H1 (cell line): ENCODE results near the gene TAF11L14. TPM values are rescaled to one million over a fixed set of nuclear protein-coding genes. Genes with fewer than 3 reads are reported as not detected.

Source experiments
- CTCF ChIA-PET: fragments of 300-600 bp; sonication (Branson Sonifier 250); formaldehyde crosslinking; loops from one replicate; lab custom pipeline; 2021; ENCODE audit not compliant: partially characterized antibody; lab: Charles Lee
- POLR2A ChIA-PET: fragments of 300-600 bp; sonication (Branson Sonifier 250); formaldehyde crosslinking; loops from one replicate; lab custom pipeline; 2021; ENCODE audit warnings: inconsistent platforms; ENCODE audit not compliant: partially characterized antibody; lab: Charles Lee
- DNase-seq, 2 experiments: peaks; one replicate each; pipeline versions ENCODE4 v3.0.0 to v3.0.0-alpha.2; 2010 to 2022; ENCODE audit warnings: low spot score in 2 of 2, low read depth in 1 of 2, mixed read lengths in 1 of 2
- FAIRE-seq: peaks from 2 replicates; lab custom pipeline; 2011; peaks lifted over from hg19 to GRCh38; lab: Jason Lieb, UNC
- H2AFZ ChIP-seq: 2 replicates; pipeline ENCODE4 v1.8.1; 2012; ENCODE audit warnings: low read length, inconsistent platforms
- H2AK5ac ChIP-seq: 2 replicates; pipeline ENCODE4 v1.6.1; 2013; ENCODE audit warnings: low read depth, low read length
- H2BK120ac ChIP-seq: replicated peaks from 2 replicates; pipeline ENCODE3; 2013; ENCODE audit warnings: low read depth, low read length, inconsistent platforms
- H2BK12ac ChIP-seq: 2 replicates; pipeline ENCODE4 v1.6.1; 2013; ENCODE audit warnings: low read depth, low read length
- H2BK15ac ChIP-seq: 2 replicates; pipeline ENCODE4 v1.6.1; 2013; ENCODE audit warnings: low read length
- H2BK20ac ChIP-seq: 2 replicates; pipeline ENCODE4 v1.6.1; 2013; ENCODE audit warnings: low read length
- H2BK5ac ChIP-seq: 2 replicates; pipeline ENCODE4 v1.6.1; 2013; ENCODE audit warnings: low read depth, low read length
- H3K14ac ChIP-seq: 2 replicates; pipeline ENCODE4 v1.6.1; 2013; ENCODE audit warnings: inconsistent platforms; ENCODE audit not compliant: insufficient read length
- H3K18ac ChIP-seq: 2 replicates; pipeline ENCODE4 v1.6.1; 2013; ENCODE audit warnings: low read length; ENCODE audit errors: extremely low read depth
- H3K23ac ChIP-seq: 2 replicates; pipeline ENCODE4 v1.6.1; 2013; ENCODE audit warnings: inconsistent platforms; ENCODE audit not compliant: insufficient read length
- H3K23me2 ChIP-seq: 2 replicates; pipeline ENCODE4 v1.6.1; 2013; ENCODE audit warnings: low read depth, low read length
- H3K27ac ChIP-seq: 2 replicates; pipeline ENCODE4 v1.6.1; 2011; ENCODE audit warnings: low read depth, low read length, inconsistent platforms
- H3K27me3 ChIP-seq, 4 experiments: replicated peaks in 1 of 4; 1 replicate in 1 of 4; 2 replicates in 3 of 4; pipeline versions ENCODE4 v1.6.1 to v1.8.1; 2011 to 2013; ENCODE audit warnings: low read length in 3 of 4, mild to moderate bottlenecking in 3 of 4, inconsistent platforms in 2 of 4, mixed read lengths in 2 of 4, moderate library complexity in 1 of 4; ENCODE audit not compliant: control insufficient read depth in 3 of 4, insufficient read depth in 3 of 4; ENCODE audit errors: extremely low read depth in 1 of 4
- H3K36me3 ChIP-seq, 4 experiments: 2 replicates each; pipeline versions ENCODE4 v1.6.1 to v1.8.1; 2011 to 2013; ENCODE audit warnings: mild to moderate bottlenecking in 4 of 4, low read length in 3 of 4, moderate library complexity in 2 of 4, control low read depth in 1 of 4, inconsistent platforms in 1 of 4; ENCODE audit not compliant: insufficient read depth in 4 of 4, control insufficient read depth in 2 of 4
- H3K4ac ChIP-seq: replicated peaks from 2 replicates; pipeline ENCODE3; 2013; ENCODE audit warnings: low read length, low read depth, mixed read lengths, inconsistent platforms; ENCODE audit not compliant: insufficient read length
- H3K4me1 ChIP-seq, 4 experiments: replicated peaks in 1 of 4; 1 replicate in 1 of 4; 2 replicates in 3 of 4; pipeline versions ENCODE4 v1.6.1 to v1.8.1; 2011 to 2013; ENCODE audit warnings: low read length in 3 of 4, inconsistent platforms in 2 of 4, mixed read lengths in 1 of 4; ENCODE audit not compliant: insufficient read depth in 4 of 4, control insufficient read depth in 3 of 4
- H3K4me2 ChIP-seq, 2 experiments: 2 replicates each; pipeline versions ENCODE4 v1.6.1 to v1.8.1; 2011 to 2013; ENCODE audit warnings: low read depth in 2 of 2, low read length in 2 of 2, control low read depth in 1 of 2, inconsistent platforms in 1 of 2, mild to moderate bottlenecking in 1 of 2; ENCODE audit not compliant: insufficient read depth in 1 of 2
- H3K4me3 ChIP-seq, 4 experiments: fragments of 200-600, 300-600 bp in 1 of 4; sonication (generic), shearing (Covaris generic), sonication (Bioruptor Twin) in 1 of 4; 2 replicates each; pipeline versions ENCODE4 v1.5.1 to v1.8.1; 2011 to 2016; ENCODE audit warnings: low read length in 4 of 4, low read depth in 3 of 4, control low read depth in 2 of 4, inconsistent platforms in 2 of 4, mild to moderate bottlenecking in 2 of 4, mixed read lengths in 1 of 4, moderate library complexity in 1 of 4; ENCODE audit not compliant: insufficient read depth in 2 of 4; ENCODE audit errors: extremely low read depth in 1 of 4
- H3K56ac ChIP-seq: replicated peaks from 2 replicates; pipeline ENCODE3; 2013; ENCODE audit warnings: low read depth, mild to moderate bottlenecking, mixed read lengths, low read length, inconsistent platforms; ENCODE audit not compliant: insufficient read length
- H3K79me1 ChIP-seq: 2 replicates; pipeline ENCODE4 v1.6.1; 2013; ENCODE audit warnings: low read depth, low read length, control low read depth
- H3K79me2 ChIP-seq, 2 experiments: 2 replicates each; pipeline versions ENCODE4 v1.6.1 to v1.8.1; 2012 to 2013; ENCODE audit warnings: low read length in 2 of 2, mild to moderate bottlenecking in 2 of 2, inconsistent platforms in 1 of 2; ENCODE audit not compliant: insufficient read depth in 2 of 2, control insufficient read depth in 1 of 2
- H3K9ac ChIP-seq, 4 experiments: replicated peaks in 1 of 4; 1 replicate in 1 of 4; 2 replicates in 3 of 4; pipeline versions ENCODE4 v1.6.1 to v1.8.1; 2011 to 2013; ENCODE audit warnings: low read depth in 3 of 4, low read length in 3 of 4, control low read depth in 2 of 4, mild to moderate bottlenecking in 2 of 4, moderate library complexity in 2 of 4, inconsistent platforms in 1 of 4; ENCODE audit errors: extremely low read depth in 1 of 4
- H3K9me3 ChIP-seq, 2 experiments: 2 replicates each; pipeline versions ENCODE4 v1.6.1 to v1.8.1; 2012 to 2013; ENCODE audit warnings: mild to moderate bottlenecking in 2 of 2, moderate library complexity in 2 of 2, control low read depth in 1 of 2, inconsistent platforms in 1 of 2, low read depth in 1 of 2, low read length in 1 of 2, mixed read lengths in 1 of 2; ENCODE audit not compliant: insufficient read depth in 2 of 2
- H4K20me1 ChIP-seq, 2 experiments: replicated peaks in 1 of 2; 2 replicates each; pipeline versions ENCODE3 to v1.8.1; 2011 to 2013; ENCODE audit warnings: inconsistent platforms in 2 of 2, low read length in 2 of 2, mild to moderate bottlenecking in 1 of 2; ENCODE audit not compliant: insufficient read depth in 2 of 2, control insufficient read depth in 1 of 2
- H4K5ac ChIP-seq: 2 replicates; pipeline ENCODE4 v1.6.1; 2013; ENCODE audit warnings: low read length, low read depth, mixed read lengths, inconsistent platforms; ENCODE audit not compliant: insufficient read length
- H4K8ac ChIP-seq: 2 replicates; pipeline ENCODE4 v1.8.0; 2013; ENCODE audit warnings: mild to moderate bottlenecking, moderate library complexity, low read length, inconsistent platforms; ENCODE audit not compliant: insufficient read depth; ENCODE audit errors: extremely low read depth
- H4K91ac ChIP-seq: replicated peaks from 2 replicates; pipeline ENCODE3; 2013; ENCODE audit warnings: low read length, mixed read lengths, inconsistent platforms; ENCODE audit not compliant: insufficient read length
- CBX8 ChIP-seq: fragments of 300-800, 300-1000 bp; sonication (generic); IDR thresholded peaks from 2 replicates; pipeline ENCODE4 v1.7.1; 2016; ENCODE audit warnings: low read depth, low read length, borderline replicate concordance
- POU5F1 ChIP-seq: IDR thresholded peaks from 2 replicates; pipeline ENCODE4 v1.6.1; 2011; ENCODE audit warnings: low read depth, mild to moderate bottlenecking, low read length, moderate library complexity
- RNF2 ChIP-seq: fragments of 200-900, 300-1000 bp; sonication (generic); IDR thresholded peaks from 2 replicates; pipeline ENCODE4 v1.7.1; 2016; ENCODE audit warnings: borderline replicate concordance, low read depth, mild to moderate bottlenecking, antibody characterized with exemption, low read length; ENCODE audit not compliant: poor library complexity, severe bottlenecking; ENCODE audit errors: missing control alignments
- RXRA ChIP-seq: IDR thresholded peaks from 2 replicates; pipeline ENCODE4 v1.6.1; 2011; ENCODE audit warnings: low read depth, mild to moderate bottlenecking, low read length, moderate library complexity; ENCODE audit not compliant: insufficient read depth
- SIRT6 ChIP-seq: IDR thresholded peaks from one replicate; pipeline ENCODE4 v1.7.1; 2012; ENCODE audit warnings: low read length, inconsistent platforms
- WGBS, 2 experiments: shearing (Covaris generic) in 1 of 2; methylation state at CpG; one replicate each; pipeline versions ENCODE4 v1.1.6 to v1.1.7; 2013 to 2015; ENCODE audit warnings: low lambda C conversion rate in 2 of 2, mixed read lengths in 2 of 2, inconsistent platforms in 1 of 2, low coverage in 1 of 2, missing lambda C conversion rate in 1 of 2; ENCODE audit not compliant: insufficient replicate concordance in 2 of 2, insufficient coverage in 1 of 2, insufficient read length in 1 of 2; ENCODE audit errors: extremely low coverage in 1 of 2, missing lambda C conversion rate in 1 of 2; 5-methylcytosine and 5-hydroxymethylcytosine counted together
- polyA plus RNA-seq, 7 experiments: library from polyadenylated mRNA; depleted of rRNA in 3 of 7; stranded (reverse) in 5 of 7; unstranded in 2 of 7; fragments of >200 nt in 5 of 7; fragments of 200-250 nt in 2 of 7; gene quantifications; 1 replicate in 5 of 7; 2 replicates in 1 of 7; 4 replicates in 1 of 7; pipeline versions ENCODE4 v1.2.1 to v1.2.3, GENCODE V29; 2011 to 2013; ENCODE audit warnings: missing spikeins in 2 of 7, mixed read lengths in 2 of 7
- total RNA-seq: library from RNA; stranded (reverse); fragmentation: NEBNext Ultra II Directional; extraction: Animal tissue kit (Norgen Biotek cat#: 25700); gene quantifications from 2 replicates; pipeline ENCODE4 v1.2.1, GENCODE V29; 2021

TAF11L14 gene
- total and polyA plus RNA-seq, 2 of the 8 experiments (the other 6 are each of a cell fraction or from before 2014, with no cell fraction given): not detected

DNA sequence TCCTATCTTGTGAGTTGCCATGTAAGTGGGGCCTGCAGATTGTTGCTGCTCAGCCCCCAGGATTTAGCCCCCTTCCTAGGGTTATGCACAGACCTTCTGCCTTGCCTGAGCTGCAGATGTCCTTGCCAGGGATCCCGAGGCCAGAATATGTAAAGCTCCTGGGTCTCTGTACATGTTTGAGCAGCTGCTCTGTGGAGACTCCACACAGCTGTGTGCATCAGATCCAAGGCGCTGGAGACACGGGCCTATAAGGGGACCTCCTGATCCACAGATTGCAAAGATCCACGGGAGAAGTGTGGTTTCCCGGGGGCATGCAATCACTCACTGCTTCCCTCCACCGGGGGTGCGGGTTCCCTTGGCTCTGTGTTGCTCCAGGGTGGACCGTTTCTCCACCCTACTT is 28.9 kb downstream of the TAF11L14 start:
- H2BK12ac ChIP-seq: no peak overlapping the region
- no peaks in the 10 kb centered on the region for H3K79me1 ChIP-seq
- H2AFZ ChIP-seq: no peak overlapping the region
- H4K91ac ChIP-seq: no peak overlapping the region
- H4K5ac ChIP-seq: no peak overlapping the region
- no peak overlapping the region for H3K23ac ChIP-seq
- H4K8ac ChIP-seq: no peak overlapping the region
- H3K4me2 ChIP-seq: no peak overlapping the region
- no peak overlapping the region for H3K27ac ChIP-seq
- no peaks in the 10 kb centered on the region for H3K9me3 ChIP-seq
- ChIA-PET CTCF (interaction anchor here (0.6 kb wide), 1 partner anchor 10 kb away, joined by 3 read pairs; no protein-coding TSS in a partner anchor), POLR2A (no interaction called here)
- no peak overlapping the region for H2BK20ac ChIP-seq
- H3K4ac ChIP-seq: no peak overlapping the region
- H2BK5ac ChIP-seq: no peak overlapping the region
- H3K14ac ChIP-seq: no peak overlapping the region
- no peak overlapping the region for H2AK5ac ChIP-seq
- DNase-seq (no peak), FAIRE-seq (no peak)
- H2BK15ac ChIP-seq: no peak overlapping the region
- no peaks in the 10 kb centered on the region for H3K79me2 ChIP-seq
- H3K9ac ChIP-seq: no peak overlapping the region
- H4K20me1 ChIP-seq: no peaks in the 10 kb centered on the region
- H3K4me1 ChIP-seq: peaks cover 0 to 3% (median 0%) of the 10 kb centered on the region in 4 experiments; a peak in 1 of 7 replicates
- H3K36me3 ChIP-seq: no peaks in the 10 kb centered on the region
- no peaks in the 10 kb centered on the region for H3K27me3 ChIP-seq
- no peak overlapping the region for H3K56ac ChIP-seq
- no peak overlapping the region for H2BK120ac ChIP-seq
- 92% methylated on average over 8 of the region's 8 CpGs; no CpG with 5 or more reads in 1 of the 2 experiments for WGBS, 2 experiments
- H3K18ac ChIP-seq: no peak overlapping the region; the same call in 1 of the 2 replicates
- H3K23me2 ChIP-seq: no peaks in the 10 kb centered on the region
- no peak overlapping the region for H3K4me3 ChIP-seq
- TF ChIP-seq CBX8 (no peak), RNF2 (no peak), RXRA (no peak), SIRT6 (no peak), POU5F1 (no peak)
